Stimulated activated CD4-positive, alpha-beta T cell treated with anti-CD3 and anti-CD28 coated beads, Interleukin-2, amount 100 ng/mL, for 48 hours (primary cell): ENCODE measurements around the gene R3HDM2.
"Not testable (repeated sequence)": the region's sequence is repeated elsewhere in the genome, so short reads cannot be mapped to it uniquely, and the experiment has no call there.

ENCODE experiments used
- DNase-seq, 2 donors: peaks; one replicate each; pipeline ENCODE4 v3.0.0-alpha.2; 2020

The R3HDM2 gene

GRCh38 chr12:57320639-57321038 lies 110.2 kb downstream of the R3HDM2 start:
- no peak for DNase-seq

- no peak for DNase-seq
Observed at GRCh38 chr12:57319678-57320469, 111.0 kb downstream of the R3HDM2 start.

GRCh38 chr12:57315681-57316080 lies 115.2 kb downstream of the R3HDM2 start:
- DNase-seq: no peak

- not testable (repeated sequence) for DNase-seq
Observed at GRCh38 chr12:57312287-57312686, 118.6 kb downstream of the R3HDM2 start.

- no peak for DNase-seq
Observed at GRCh38 chr12:57309420-57309819, 121.4 kb downstream of the R3HDM2 start.

- DNase-seq: no peak
Observed at GRCh38 chr12:57300961-57301584, 129.8 kb downstream of the R3HDM2 start.

- DNase-seq: no peak
Observed at GRCh38 chr12:57299514-57300016, 131.3 kb downstream of the R3HDM2 start.

GRCh38 chr12:57296291-57296690 lies 134.6 kb downstream of the R3HDM2 start:
- DNase-seq: no peak

- not testable (repeated sequence) for DNase-seq
Observed at GRCh38 chr12:57282073-57282472, 148.8 kb downstream of the R3HDM2 start.

- peak; percentile 49 to 59 for DNase-seq
Observed at GRCh38 chr12:57280211-57281062, 150.4 kb downstream of the R3HDM2 start.

GRCh38 chr12:57278465-57279381 lies 152.1 kb downstream of the R3HDM2 start:
- no peak for DNase-seq

GRCh38 chr12:57276935-57277563 lies 153.8 kb downstream of the R3HDM2 start:
- DNase-seq: peak in 1 of 2 donors; percentile 7

- DNase-seq: not testable (repeated sequence)
Observed at GRCh38 chr12:57276233-57276632, 154.6 kb downstream of the R3HDM2 start.

GRCh38 chr12:57273516-57273915 lies 157.3 kb downstream of the R3HDM2 start:
- no peak for DNase-seq

GRCh38 chr12:57272337-57273151 lies 158.3 kb downstream of the R3HDM2 start:
- no peak for DNase-seq

GRCh38 chr12:57270966-57271470 lies 159.8 kb downstream of the R3HDM2 start:
- no peak for DNase-seq

GRCh38 chr12:57268264-57268663 lies 162.6 kb downstream of the R3HDM2 start:
- peak; percentile 16 to 24 for DNase-seq

- DNase-seq: no peak
Observed at GRCh38 chr12:57266681-57267080, 164.2 kb downstream of the R3HDM2 start.

- no peak for DNase-seq
Observed at GRCh38 chr12:57263096-57263495, 167.7 kb downstream of the R3HDM2 start.

- no peak for DNase-seq
Observed at GRCh38 chr12:57262126-57262822, 168.6 kb downstream of the R3HDM2 start.
